H1 (cell line): ENCODE results near the gene CST4. TPM values are rescaled to one million over a fixed set of nuclear protein-coding genes. Genes with fewer than 3 reads are reported as not detected.
"Not testable (repeated sequence)": the region's sequence is repeated elsewhere in the genome, so short reads cannot be mapped to it uniquely, and the experiment has no call there.

Source experiments
- CTCF ChIA-PET: fragments of 300-600 bp; sonication (Branson Sonifier 250); formaldehyde crosslinking; loops from one replicate; lab custom pipeline; 2021; ENCODE audit not compliant: partially characterized antibody; lab: Charles Lee
- POLR2A ChIA-PET: fragments of 300-600 bp; sonication (Branson Sonifier 250); formaldehyde crosslinking; loops from one replicate; lab custom pipeline; 2021; ENCODE audit warnings: inconsistent platforms; ENCODE audit not compliant: partially characterized antibody; lab: Charles Lee
- DNase-seq, 2 experiments: peaks; one replicate each; pipeline versions ENCODE4 v3.0.0 to v3.0.0-alpha.2; 2010 to 2022; ENCODE audit warnings: low spot score in 2 of 2, low read depth in 1 of 2, mixed read lengths in 1 of 2
- FAIRE-seq: peaks from 2 replicates; lab custom pipeline; 2011; peaks lifted over from hg19 to GRCh38; lab: Jason Lieb, UNC
- H2AFZ ChIP-seq: 2 replicates; pipeline ENCODE4 v1.8.1; 2012; ENCODE audit warnings: low read length, inconsistent platforms
- H2AK5ac ChIP-seq: 2 replicates; pipeline ENCODE4 v1.6.1; 2013; ENCODE audit warnings: low read depth, low read length
- H2BK120ac ChIP-seq: replicated peaks from 2 replicates; pipeline ENCODE3; 2013; ENCODE audit warnings: low read depth, low read length, inconsistent platforms
- H2BK12ac ChIP-seq: 2 replicates; pipeline ENCODE4 v1.6.1; 2013; ENCODE audit warnings: low read depth, low read length
- H2BK15ac ChIP-seq: 2 replicates; pipeline ENCODE4 v1.6.1; 2013; ENCODE audit warnings: low read length
- H2BK20ac ChIP-seq: 2 replicates; pipeline ENCODE4 v1.6.1; 2013; ENCODE audit warnings: low read length
- H2BK5ac ChIP-seq: 2 replicates; pipeline ENCODE4 v1.6.1; 2013; ENCODE audit warnings: low read depth, low read length
- H3K14ac ChIP-seq: 2 replicates; pipeline ENCODE4 v1.6.1; 2013; ENCODE audit warnings: inconsistent platforms; ENCODE audit not compliant: insufficient read length
- H3K18ac ChIP-seq: 2 replicates; pipeline ENCODE4 v1.6.1; 2013; ENCODE audit warnings: low read length; ENCODE audit errors: extremely low read depth
- H3K23ac ChIP-seq: 2 replicates; pipeline ENCODE4 v1.6.1; 2013; ENCODE audit warnings: inconsistent platforms; ENCODE audit not compliant: insufficient read length
- H3K23me2 ChIP-seq: 2 replicates; pipeline ENCODE4 v1.6.1; 2013; ENCODE audit warnings: low read depth, low read length
- H3K27ac ChIP-seq: 2 replicates; pipeline ENCODE4 v1.6.1; 2011; ENCODE audit warnings: low read depth, low read length, inconsistent platforms
- H3K27me3 ChIP-seq, 4 experiments: replicated peaks in 1 of 4; 1 replicate in 1 of 4; 2 replicates in 3 of 4; pipeline versions ENCODE4 v1.6.1 to v1.8.1; 2011 to 2013; ENCODE audit warnings: low read length in 3 of 4, mild to moderate bottlenecking in 3 of 4, inconsistent platforms in 2 of 4, mixed read lengths in 2 of 4, moderate library complexity in 1 of 4; ENCODE audit not compliant: control insufficient read depth in 3 of 4, insufficient read depth in 3 of 4; ENCODE audit errors: extremely low read depth in 1 of 4
- H3K36me3 ChIP-seq, 4 experiments: 2 replicates each; pipeline versions ENCODE4 v1.6.1 to v1.8.1; 2011 to 2013; ENCODE audit warnings: mild to moderate bottlenecking in 4 of 4, low read length in 3 of 4, moderate library complexity in 2 of 4, control low read depth in 1 of 4, inconsistent platforms in 1 of 4; ENCODE audit not compliant: insufficient read depth in 4 of 4, control insufficient read depth in 2 of 4
- H3K4ac ChIP-seq: replicated peaks from 2 replicates; pipeline ENCODE3; 2013; ENCODE audit warnings: low read length, low read depth, mixed read lengths, inconsistent platforms; ENCODE audit not compliant: insufficient read length
- H3K4me1 ChIP-seq, 4 experiments: replicated peaks in 1 of 4; 1 replicate in 1 of 4; 2 replicates in 3 of 4; pipeline versions ENCODE4 v1.6.1 to v1.8.1; 2011 to 2013; ENCODE audit warnings: low read length in 3 of 4, inconsistent platforms in 2 of 4, mixed read lengths in 1 of 4; ENCODE audit not compliant: insufficient read depth in 4 of 4, control insufficient read depth in 3 of 4
- H3K4me2 ChIP-seq, 2 experiments: 2 replicates each; pipeline versions ENCODE4 v1.6.1 to v1.8.1; 2011 to 2013; ENCODE audit warnings: low read depth in 2 of 2, low read length in 2 of 2, control low read depth in 1 of 2, inconsistent platforms in 1 of 2, mild to moderate bottlenecking in 1 of 2; ENCODE audit not compliant: insufficient read depth in 1 of 2
- H3K4me3 ChIP-seq, 4 experiments: fragments of 200-600, 300-600 bp in 1 of 4; sonication (generic), shearing (Covaris generic), sonication (Bioruptor Twin) in 1 of 4; 2 replicates each; pipeline versions ENCODE4 v1.5.1 to v1.8.1; 2011 to 2016; ENCODE audit warnings: low read length in 4 of 4, low read depth in 3 of 4, control low read depth in 2 of 4, inconsistent platforms in 2 of 4, mild to moderate bottlenecking in 2 of 4, mixed read lengths in 1 of 4, moderate library complexity in 1 of 4; ENCODE audit not compliant: insufficient read depth in 2 of 4; ENCODE audit errors: extremely low read depth in 1 of 4
- H3K56ac ChIP-seq: replicated peaks from 2 replicates; pipeline ENCODE3; 2013; ENCODE audit warnings: low read depth, mild to moderate bottlenecking, mixed read lengths, low read length, inconsistent platforms; ENCODE audit not compliant: insufficient read length
- H3K79me1 ChIP-seq: 2 replicates; pipeline ENCODE4 v1.6.1; 2013; ENCODE audit warnings: low read depth, low read length, control low read depth
- H3K79me2 ChIP-seq, 2 experiments: 2 replicates each; pipeline versions ENCODE4 v1.6.1 to v1.8.1; 2012 to 2013; ENCODE audit warnings: low read length in 2 of 2, mild to moderate bottlenecking in 2 of 2, inconsistent platforms in 1 of 2; ENCODE audit not compliant: insufficient read depth in 2 of 2, control insufficient read depth in 1 of 2
- H3K9ac ChIP-seq, 4 experiments: replicated peaks in 1 of 4; 1 replicate in 1 of 4; 2 replicates in 3 of 4; pipeline versions ENCODE4 v1.6.1 to v1.8.1; 2011 to 2013; ENCODE audit warnings: low read depth in 3 of 4, low read length in 3 of 4, control low read depth in 2 of 4, mild to moderate bottlenecking in 2 of 4, moderate library complexity in 2 of 4, inconsistent platforms in 1 of 4; ENCODE audit errors: extremely low read depth in 1 of 4
- H3K9me3 ChIP-seq, 2 experiments: 2 replicates each; pipeline versions ENCODE4 v1.6.1 to v1.8.1; 2012 to 2013; ENCODE audit warnings: mild to moderate bottlenecking in 2 of 2, moderate library complexity in 2 of 2, control low read depth in 1 of 2, inconsistent platforms in 1 of 2, low read depth in 1 of 2, low read length in 1 of 2, mixed read lengths in 1 of 2; ENCODE audit not compliant: insufficient read depth in 2 of 2
- H4K20me1 ChIP-seq, 2 experiments: replicated peaks in 1 of 2; 2 replicates each; pipeline versions ENCODE3 to v1.8.1; 2011 to 2013; ENCODE audit warnings: inconsistent platforms in 2 of 2, low read length in 2 of 2, mild to moderate bottlenecking in 1 of 2; ENCODE audit not compliant: insufficient read depth in 2 of 2, control insufficient read depth in 1 of 2
- H4K5ac ChIP-seq: 2 replicates; pipeline ENCODE4 v1.6.1; 2013; ENCODE audit warnings: low read length, low read depth, mixed read lengths, inconsistent platforms; ENCODE audit not compliant: insufficient read length
- H4K8ac ChIP-seq: 2 replicates; pipeline ENCODE4 v1.8.0; 2013; ENCODE audit warnings: mild to moderate bottlenecking, moderate library complexity, low read length, inconsistent platforms; ENCODE audit not compliant: insufficient read depth; ENCODE audit errors: extremely low read depth
- H4K91ac ChIP-seq: replicated peaks from 2 replicates; pipeline ENCODE3; 2013; ENCODE audit warnings: low read length, mixed read lengths, inconsistent platforms; ENCODE audit not compliant: insufficient read length
- RFX5 ChIP-seq: IDR thresholded peaks from 2 replicates; pipeline ENCODE4 v1.6.1; 2011; ENCODE audit warnings: low read depth, low read length, improper control_type of control experiment, borderline replicate concordance
- WGBS, 2 experiments: shearing (Covaris generic) in 1 of 2; methylation state at CpG; one replicate each; pipeline versions ENCODE4 v1.1.6 to v1.1.7; 2013 to 2015; ENCODE audit warnings: low lambda C conversion rate in 2 of 2, mixed read lengths in 2 of 2, inconsistent platforms in 1 of 2, low coverage in 1 of 2, missing lambda C conversion rate in 1 of 2; ENCODE audit not compliant: insufficient replicate concordance in 2 of 2, insufficient coverage in 1 of 2, insufficient read length in 1 of 2; ENCODE audit errors: extremely low coverage in 1 of 2, missing lambda C conversion rate in 1 of 2; 5-methylcytosine and 5-hydroxymethylcytosine counted together
- polyA plus RNA-seq, 7 experiments: library from polyadenylated mRNA; depleted of rRNA in 3 of 7; stranded (reverse) in 5 of 7; unstranded in 2 of 7; fragments of >200 nt in 5 of 7; fragments of 200-250 nt in 2 of 7; gene quantifications; 1 replicate in 5 of 7; 2 replicates in 1 of 7; 4 replicates in 1 of 7; pipeline versions ENCODE4 v1.2.1 to v1.2.3, GENCODE V29; 2011 to 2013; ENCODE audit warnings: missing spikeins in 2 of 7, mixed read lengths in 2 of 7
- total RNA-seq: library from RNA; stranded (reverse); fragmentation: NEBNext Ultra II Directional; extraction: Animal tissue kit (Norgen Biotek cat#: 25700); gene quantifications from 2 replicates; pipeline ENCODE4 v1.2.1, GENCODE V29; 2021
- TF ChIP-seq, protein P1 (sequence below): IDR thresholded peaks from 2 replicates; pipeline ENCODE4 v1.6.1; 2012; ENCODE audit warnings: inconsistent platforms

The CST4 gene
- total and polyA plus RNA-seq, 2 of the 8 experiments (the other 6 are each of a cell fraction or from before 2014, with no cell fraction given): not detected

DNA sequence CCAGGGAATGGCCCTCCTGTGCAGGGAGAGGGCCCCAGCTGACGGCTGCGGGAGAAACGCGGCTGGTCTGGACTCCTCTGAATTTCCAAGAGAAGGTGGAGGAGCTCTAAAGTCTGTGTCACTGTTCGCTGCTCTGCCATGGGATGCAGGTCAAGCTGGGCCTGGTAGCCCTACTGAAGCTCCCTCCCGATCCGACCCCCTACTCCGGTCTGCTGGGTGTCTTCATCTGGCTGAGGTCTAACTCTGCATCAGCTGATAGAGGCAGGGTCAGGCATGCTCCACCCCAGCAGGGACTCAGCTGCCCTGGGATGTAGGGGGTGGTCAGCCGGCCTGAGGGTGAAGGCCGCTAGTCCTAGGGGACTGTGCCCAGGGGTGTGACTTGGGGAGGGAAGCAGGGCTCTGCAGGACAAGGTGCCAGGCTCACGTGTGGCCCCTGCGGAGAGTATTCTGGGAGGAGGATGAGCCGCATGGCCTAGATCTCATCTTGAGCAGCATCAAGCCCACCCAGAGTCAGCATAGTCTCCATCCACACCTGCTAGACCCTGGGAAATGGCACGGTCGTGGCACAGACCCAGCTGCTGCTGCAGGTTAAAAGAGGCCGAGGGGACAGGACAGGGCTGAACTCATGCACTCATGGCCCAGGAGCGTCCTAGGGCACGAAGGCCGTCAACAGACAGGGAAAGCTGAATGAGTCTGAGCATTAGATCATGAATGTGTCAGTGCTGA, 52.5 kb downstream of the CST4 start (continued):
- TF ChIP-seq, protein P1, sequence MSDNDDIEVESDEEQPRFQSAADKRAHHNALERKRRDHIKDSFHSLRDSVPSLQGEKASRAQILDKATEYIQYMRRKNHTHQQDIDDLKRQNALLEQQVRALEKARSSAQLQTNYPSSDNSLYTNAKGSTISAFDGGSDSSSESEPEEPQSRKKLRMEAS: no peak
- no peak for TF ChIP-seq RFX5

DNA sequence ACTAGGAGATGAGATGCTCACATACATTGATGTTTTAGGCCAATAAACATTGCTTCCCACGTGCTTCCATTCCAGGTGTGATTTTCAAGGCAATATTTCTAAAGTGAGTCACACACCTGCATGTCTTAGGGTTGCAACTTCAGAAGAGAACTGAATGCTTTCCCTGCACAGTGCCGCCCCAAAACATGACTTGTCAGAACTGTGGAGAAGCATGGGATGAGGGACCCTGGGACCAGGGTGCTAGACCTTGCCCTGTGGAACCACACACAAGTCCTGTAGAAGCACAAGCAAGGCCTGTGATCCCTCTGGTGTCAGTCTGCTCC, 53.1 kb downstream of the CST4 start:
- H2BK120ac ChIP-seq, H3K18ac ChIP-seq, POLR2A ChIA-PET, H3K79me2 ChIP-seq, H3K56ac ChIP-seq, H2AK5ac ChIP-seq, H4K20me1 ChIP-seq, H3K23ac ChIP-seq, FAIRE-seq, H4K91ac ChIP-seq, H3K27ac ChIP-seq, H3K27me3 ChIP-seq, H4K5ac ChIP-seq, H2BK20ac ChIP-seq, H3K14ac ChIP-seq, H3K36me3 ChIP-seq, H3K4ac ChIP-seq, H3K9me3 ChIP-seq, H3K23me2 ChIP-seq, H2BK5ac ChIP-seq, H3K9ac ChIP-seq, H4K8ac ChIP-seq, H3K4me2 ChIP-seq, H3K4me3 ChIP-seq, H2BK15ac ChIP-seq, H3K79me1 ChIP-seq, DNase-seq, CTCF ChIA-PET, H2AFZ ChIP-seq, H2BK12ac ChIP-seq: not testable (repeated sequence)
- 78% methylated on average over 1 of the region's 2 CpGs; no CpG with 5 or more reads in 1 of the 2 experiments for WGBS, 2 experiments
- H3K4me1 ChIP-seq: peaks cover 0 to 12% (median 4%) of the 10 kb centered on the region in 4 experiments; a peak in 5 of 7 replicates
